Stimulated activated CD4-positive, alpha-beta T cell treated with anti-CD3 and anti-CD28 coated beads, Interleukin-4, amount 100 ng/mL, for 48 hours (primary cell): ENCODE measurements around the gene CHMP4A.
"Not testable (repeated sequence)": the region's sequence is repeated elsewhere in the genome, so short reads cannot be mapped to it uniquely, and the experiment has no call there.

Experiments
- DNase-seq, 2 donors: peaks; one replicate each; pipeline ENCODE4 v3.0.0-alpha.2; 2020; ENCODE audit warnings: low read depth in 2 of 2

Gene CHMP4A

GRCh38 chr14:24224618-24225071 lies 11.4 kb upstream of the CHMP4A start:
- DNase-seq, result no peak

- DNase-seq, result not testable (repeated sequence)
Measured at GRCh38 chr14:24222987-24223386, 9.7 kb upstream of the CHMP4A start.

- no peak for DNase-seq
Measured at GRCh38 chr14:24219521-24219920, 6.2 kb upstream of the CHMP4A start.

DNA sequence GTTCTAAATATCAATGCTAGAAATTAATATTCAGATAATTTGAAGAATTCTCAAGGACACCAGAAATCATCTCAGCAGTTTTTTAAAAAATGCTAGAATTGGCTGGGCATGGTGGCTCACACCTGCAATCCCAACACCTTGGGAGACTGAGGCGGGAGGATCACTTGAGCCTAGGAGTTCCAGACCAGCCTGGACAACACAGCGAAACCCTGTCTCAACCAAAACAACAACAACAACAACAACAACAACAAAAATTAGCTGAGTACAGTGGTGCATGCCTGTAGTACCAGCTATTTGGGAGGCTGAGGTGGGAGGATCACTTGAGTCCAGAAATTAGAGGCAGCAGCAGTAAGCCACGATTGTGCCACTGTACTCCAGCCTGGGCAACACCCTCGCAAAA lies 5.8 kb upstream of the CHMP4A start:
- DNase-seq, result no peak

GRCh38 chr14:24216876-24217275 lies 3.6 kb upstream of the CHMP4A start:
- DNase-seq, result not testable (repeated sequence)

DNA sequence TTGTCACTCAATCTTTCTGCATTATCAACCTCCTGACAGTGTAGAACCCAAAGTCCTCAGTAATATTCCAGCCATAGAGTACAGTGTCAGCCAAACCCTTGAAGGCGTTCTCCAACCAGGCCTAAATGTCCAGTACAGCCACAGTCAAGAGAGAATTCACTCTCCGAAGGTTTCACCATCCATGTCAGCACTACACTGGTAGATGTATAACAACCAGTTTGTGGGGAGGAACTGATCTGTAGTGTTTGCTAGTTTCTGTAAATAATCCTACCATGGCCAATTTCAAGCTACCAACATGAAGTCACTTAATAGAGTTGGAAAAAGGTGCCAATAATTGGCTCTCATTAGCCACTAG lies 3.0 kb upstream of the CHMP4A start:
- no peak for DNase-seq

DNA sequence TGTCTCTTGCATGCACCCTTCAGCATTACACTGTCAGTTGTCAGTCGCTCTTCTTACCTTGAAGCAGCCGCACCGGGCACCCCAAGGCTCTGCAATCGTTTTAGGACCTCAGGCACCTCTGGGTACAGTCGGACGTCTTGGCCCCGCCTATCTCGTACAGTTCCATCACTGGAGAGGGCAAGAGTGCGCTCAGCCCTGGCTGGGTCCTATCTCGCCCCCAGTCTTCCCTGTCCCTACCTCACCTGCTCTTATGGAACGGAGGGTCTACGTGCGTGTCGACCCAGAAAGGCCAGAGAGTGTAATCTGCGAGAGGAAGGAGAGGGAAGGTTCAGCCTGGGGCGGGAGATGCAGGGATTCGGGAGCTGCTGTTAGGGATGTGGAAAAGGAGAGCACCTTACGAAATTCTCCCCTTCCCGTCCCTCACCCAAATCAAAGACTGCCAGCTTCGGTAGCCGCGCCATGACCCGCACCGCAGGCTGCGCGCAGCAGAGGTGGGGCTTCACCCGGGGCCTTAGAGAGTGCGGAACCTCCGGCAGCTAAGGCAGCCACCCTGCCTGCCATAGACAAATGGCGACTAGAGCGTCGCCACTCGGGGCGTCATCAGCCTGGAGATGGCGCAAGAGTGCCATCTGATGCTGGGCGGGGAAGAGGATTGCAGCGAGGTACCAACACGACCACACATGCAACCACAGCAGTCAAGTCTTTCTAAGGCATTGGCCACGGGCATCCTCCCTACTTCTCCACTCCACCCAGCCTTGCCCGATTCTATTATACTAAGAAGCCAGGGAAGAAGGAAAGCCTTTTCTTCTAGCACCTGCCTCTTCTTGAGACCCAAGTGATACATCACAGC lies 2.4 kb upstream of the CHMP4A start, which contains the start of gene MDP1:
Gene MDP1, minus strand, starts transcription at position 572 of the 850 bp plus-strand sequence. Its CDS starts 111 bp downstream, at position 461.
- peak; percentile 71 to 79 for DNase-seq

DNA sequence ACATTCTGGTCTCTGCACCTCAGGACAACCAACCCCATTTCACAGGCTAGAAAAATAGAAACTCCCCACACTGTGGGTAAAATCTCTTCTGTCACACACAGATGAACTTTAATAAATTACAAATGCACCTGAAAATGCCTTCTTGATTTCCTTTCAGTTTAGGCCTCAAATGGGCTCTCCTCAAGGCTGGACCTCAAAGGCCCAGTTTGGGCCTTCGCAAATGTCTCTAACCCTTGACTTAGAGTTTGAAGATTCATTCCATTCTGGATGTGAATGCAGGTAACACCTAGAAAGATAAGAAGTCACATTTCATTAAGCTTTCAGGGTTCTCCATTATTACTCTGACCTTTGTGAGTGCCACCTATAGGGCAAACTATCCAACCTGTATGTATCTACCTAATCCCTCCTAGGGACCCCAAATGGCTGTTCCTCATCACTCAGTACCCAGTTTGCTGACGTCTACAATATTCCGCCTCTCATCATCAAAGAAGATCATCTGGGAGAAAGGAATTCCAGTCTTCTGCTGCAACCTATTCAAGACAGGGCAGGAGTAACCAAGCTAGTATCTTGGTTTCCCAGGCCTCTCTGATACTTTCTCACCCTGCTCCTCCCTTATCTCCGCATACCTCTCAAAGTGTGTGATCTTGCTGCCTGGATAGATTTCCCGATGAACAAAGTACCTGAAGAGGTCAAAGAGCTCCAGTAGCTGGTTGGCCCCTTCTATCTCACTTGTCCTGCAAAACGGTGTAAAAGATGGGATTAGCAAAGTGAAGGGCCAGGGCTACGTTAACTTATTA lies 776 bp upstream of the CHMP4A start:
- no peak for DNase-seq

- no peak for DNase-seq
Measured at GRCh38 chr14:24211311-24211710, 2.0 kb downstream of the CHMP4A start.

DNA sequence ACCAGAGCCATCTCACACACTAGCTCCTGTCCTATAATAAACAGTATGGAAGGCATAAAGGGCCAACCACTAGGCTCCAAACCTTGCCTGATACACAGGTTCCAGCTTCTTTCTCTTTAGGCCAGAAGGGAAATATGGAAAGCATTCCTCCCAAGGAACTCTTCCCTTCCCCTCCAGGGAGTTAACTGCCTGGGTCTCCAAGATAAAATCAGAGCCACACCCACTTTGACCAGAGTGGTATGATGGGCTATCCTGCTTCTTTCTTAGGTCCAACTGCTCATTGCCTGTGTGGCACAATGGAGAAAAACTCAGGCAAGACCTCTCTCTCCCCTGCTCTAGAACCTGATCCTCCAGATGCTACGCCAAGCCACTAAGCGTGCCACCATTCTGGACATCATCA lies 5.7 kb downstream of the CHMP4A start:
- no peak for DNase-seq

GRCh38 chr14:24207104-24207551 lies 6.2 kb downstream of the CHMP4A start:
- DNase-seq, result no peak

DNA sequence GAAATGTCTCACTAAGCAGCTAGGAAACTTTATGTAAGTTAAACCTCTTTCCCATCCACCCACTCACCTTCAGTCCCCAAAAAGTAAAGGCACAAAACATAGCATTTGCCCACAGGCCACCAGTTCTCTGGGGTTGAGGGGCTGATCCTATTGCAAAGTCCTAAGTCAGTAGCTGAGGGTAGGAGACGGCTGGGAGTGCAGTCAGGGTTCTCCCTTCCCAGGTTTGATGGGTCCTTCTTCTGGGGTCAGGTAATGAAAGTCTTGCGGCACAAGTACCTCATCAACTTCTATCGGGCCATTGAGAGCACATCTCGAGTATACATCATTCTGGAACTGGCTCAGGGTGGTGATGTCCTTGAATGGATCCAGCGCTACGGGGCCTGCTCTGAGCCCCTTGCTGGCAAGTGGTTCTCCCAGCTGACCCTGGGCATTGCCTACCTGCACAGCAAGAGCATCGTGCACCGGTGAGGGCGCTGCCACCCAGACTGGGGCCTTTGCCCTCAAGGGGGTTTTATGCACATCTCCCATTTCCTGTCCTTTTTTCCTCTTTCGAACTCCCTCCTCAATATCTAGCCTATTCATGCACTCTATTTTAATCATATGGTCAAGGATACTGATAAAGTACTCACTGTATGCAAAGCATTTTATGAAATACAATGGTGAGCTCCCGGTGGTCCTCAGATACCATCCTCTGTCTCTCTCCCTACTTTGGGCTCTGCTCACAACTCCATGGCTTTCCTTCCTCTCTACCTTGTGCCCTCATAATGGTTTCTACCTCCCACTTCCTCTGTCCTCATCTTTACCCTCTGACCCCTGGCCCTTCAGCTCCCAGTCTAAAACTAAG lies 6.8 kb downstream of the CHMP4A start:
- DNase-seq, result no peak

GRCh38 chr14:24204163-24205146 lies 8.8 kb downstream of the CHMP4A start:
- DNase-seq, result no peak

GRCh38 chr14:24203249-24203886 lies 9.9 kb downstream of the CHMP4A start:
- not testable (repeated sequence) for DNase-seq

GRCh38 chr14:24202538-24202937 lies 10.8 kb downstream of the CHMP4A start:
- DNase-seq, result not testable (repeated sequence)

DNA sequence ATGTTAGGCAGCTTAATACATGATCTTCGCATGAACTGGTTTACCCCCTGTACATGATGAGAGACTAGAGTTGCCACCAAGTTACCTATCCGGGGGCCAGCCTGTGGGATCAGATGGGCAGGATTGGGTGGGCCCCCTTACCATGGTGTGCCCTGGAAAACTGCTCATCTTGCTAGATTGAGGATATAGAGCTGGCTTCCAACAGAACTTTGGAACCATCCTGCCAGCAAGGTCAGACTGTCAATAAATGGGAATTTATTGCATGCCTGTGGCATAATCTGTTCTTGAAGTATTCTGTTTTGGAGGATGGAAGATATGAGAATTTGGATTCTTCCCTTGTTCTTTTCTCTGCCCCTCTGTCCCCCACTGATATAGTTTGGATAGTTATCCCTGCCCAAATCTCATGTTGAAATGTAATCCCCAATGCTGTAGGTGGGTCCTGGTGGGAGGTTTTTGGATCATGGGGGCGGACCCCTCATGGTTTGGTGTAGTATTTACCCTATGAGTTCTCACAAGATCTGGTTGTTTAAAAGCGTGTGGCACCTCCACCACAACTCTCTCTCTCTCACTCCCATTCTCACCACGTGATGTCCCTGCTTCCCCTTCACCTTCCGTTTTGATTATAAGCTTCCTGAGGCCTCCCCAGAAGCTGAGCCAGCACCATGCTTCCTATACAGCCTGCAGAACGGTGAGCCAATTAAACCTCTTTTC lies 14.3 kb downstream of the CHMP4A start:
- DNase-seq, result no peak

DNA sequence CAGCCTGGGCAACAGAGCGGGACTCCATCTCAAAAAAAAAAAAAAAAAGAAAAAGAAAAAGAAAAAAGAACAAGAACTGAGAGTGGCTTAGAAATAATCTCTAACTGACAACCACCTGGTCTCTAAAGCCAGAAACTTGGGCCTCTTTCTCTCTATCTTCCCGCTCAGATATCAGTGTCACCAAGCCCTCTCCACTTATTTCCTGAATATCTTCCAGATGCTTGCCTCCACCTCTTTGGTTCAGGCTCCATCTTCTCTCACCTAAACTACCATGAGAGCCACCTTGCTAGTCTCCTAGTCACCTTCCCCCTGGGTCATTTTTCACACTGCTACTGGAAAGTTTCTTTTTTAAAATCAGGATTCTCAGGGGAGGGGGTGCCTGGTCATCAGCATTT lies 16.2 kb downstream of the CHMP4A start:
- no peak for DNase-seq

- no peak for DNase-seq
Measured at GRCh38 chr14:24196071-24197055, 16.9 kb downstream of the CHMP4A start.
